ENCODE results near the gene PNISR.
A peak's percentile ranks its signal among the peaks of the same experiment; 100 is the strongest.

The PNISR gene

DNA sequence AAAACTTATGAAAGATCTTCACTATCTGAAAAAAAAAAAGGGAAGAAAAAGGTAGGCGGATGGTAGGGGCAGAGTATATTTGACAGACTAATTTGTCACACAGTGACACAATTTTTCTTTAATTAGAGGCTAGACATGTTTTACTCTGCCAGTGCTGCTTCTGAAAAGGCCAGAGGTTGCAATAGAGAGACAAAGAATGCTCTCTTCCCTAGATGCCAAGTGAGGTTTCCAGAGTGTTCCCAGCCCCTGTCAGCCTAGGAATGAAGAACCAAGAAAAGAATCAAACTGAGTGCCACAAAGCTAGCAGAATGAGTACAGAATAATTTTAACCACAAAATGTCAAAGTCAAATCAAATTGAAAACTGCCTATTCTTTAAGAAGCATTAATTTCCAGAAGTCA, 13.0 kb downstream of the PNISR start:
- DNase-seq (ENCODE audit: low read depth in 2 of 3, low spot score in 1 of 3): no peak

- DNase-seq (ENCODE audit: low read depth in 2 of 3, low spot score in 1 of 3): no peak
Observed at GRCh38 chr6:99409672-99410071, 15.4 kb downstream of the PNISR start.

GRCh38 chr6:99407076-99407475, 18.0 kb downstream of the PNISR start:
- no peak for DNase-seq (ENCODE audit: low read depth in 2 of 3, low spot score in 1 of 3)

- DNase-seq (ENCODE audit: low read depth in 2 of 3, low spot score in 1 of 3): no peak
Observed at GRCh38 chr6:99402448-99402847, 22.7 kb downstream of the PNISR start.

DNA sequence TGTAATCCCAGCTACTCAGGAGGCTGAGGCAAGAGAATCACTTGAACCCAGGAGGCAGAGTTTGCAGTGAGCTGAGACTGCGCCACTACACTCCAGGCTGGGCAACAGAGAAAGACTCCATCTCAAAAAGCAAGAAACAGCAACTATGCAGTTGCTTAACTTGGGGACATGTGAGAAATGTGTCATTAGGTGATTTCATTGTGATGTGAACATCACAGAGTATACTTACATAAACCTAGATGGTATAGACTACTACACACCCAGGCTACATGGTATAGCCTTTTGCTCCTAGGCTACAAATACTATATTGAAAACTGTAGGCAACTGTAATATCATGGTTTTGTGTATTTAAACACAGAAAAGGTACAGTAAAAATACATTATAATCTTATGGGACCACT, 27.8 kb downstream of the PNISR start:
- DNase-seq (ENCODE audit: low read depth in 2 of 3, low spot score in 1 of 3): no peak

- DNase-seq (ENCODE audit: low read depth in 2 of 3, low spot score in 1 of 3): peak; percentile 39 to 60 (median 51)
Observed at GRCh38 chr6:99393698-99394531, 31.2 kb downstream of the PNISR start, which contains the start of gene COQ3. Gene COQ3, minus strand, starts transcription at chr6:99394195. Its CDS starts 16 bp downstream, at chr6:99394179.

GRCh38 chr6:99393366-99393697, 31.8 kb downstream of the PNISR start:
- DNase-seq (ENCODE audit: low read depth in 2 of 3, low spot score in 1 of 3): no peak

DNA sequence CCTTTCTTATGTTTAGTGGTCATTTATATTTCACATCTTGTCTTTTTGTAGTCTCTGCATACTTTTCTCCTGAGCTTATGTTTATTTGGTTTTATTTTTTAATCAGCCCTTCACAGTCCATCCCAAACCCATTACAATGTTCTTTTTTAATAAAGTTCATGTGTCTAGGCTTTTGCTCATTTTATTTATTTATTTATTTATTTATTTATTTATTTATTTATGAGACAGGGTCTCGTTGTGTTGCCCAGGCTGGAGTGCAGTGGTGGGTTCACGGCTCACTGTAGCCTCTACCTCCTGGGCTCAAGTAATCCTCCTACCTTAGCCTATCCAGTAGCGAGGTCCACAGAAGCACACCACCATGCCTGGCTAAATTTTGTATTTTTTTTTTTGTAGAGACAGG, 34.2 kb downstream of the PNISR start:
- no peak for DNase-seq (ENCODE audit: low read depth in 2 of 3, low spot score in 1 of 3)

GRCh38 chr6:99384507-99384906, 40.6 kb downstream of the PNISR start:
- DNase-seq (ENCODE audit: low read depth in 2 of 3, low spot score in 1 of 3): no peak

GRCh38 chr6:99378636-99379035, 46.5 kb downstream of the PNISR start:
- no peak for DNase-seq (ENCODE audit: low read depth in 2 of 3, low spot score in 1 of 3)

DNA sequence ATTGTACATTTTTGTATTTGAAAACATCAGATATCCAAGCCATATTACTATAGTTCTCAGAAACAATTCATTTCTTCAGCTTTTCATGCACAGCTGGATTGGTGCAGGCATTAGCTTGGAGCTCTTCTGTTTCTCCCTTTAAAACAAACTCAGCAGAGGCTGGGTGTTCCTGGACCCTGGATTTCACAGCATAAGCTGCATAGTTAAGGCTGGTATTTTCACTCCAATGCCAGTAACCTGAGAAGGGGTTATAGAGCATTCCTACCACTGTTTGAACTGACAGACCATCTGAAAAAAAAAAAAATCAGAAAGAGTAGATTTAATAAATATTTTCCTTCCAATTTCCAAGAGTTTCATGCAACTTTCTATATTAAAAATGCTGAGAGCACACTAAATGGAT, 55.6 kb downstream of the PNISR start:
- DNase-seq (ENCODE audit: low read depth in 2 of 3, low spot score in 1 of 3): no peak

GRCh38 chr6:99366852-99367251, 58.3 kb downstream of the PNISR start:
- DNase-seq (ENCODE audit: low read depth in 2 of 3, low spot score in 1 of 3): no peak

GRCh38 chr6:99364026-99364425, 61.1 kb downstream of the PNISR start:
- no peak for DNase-seq (ENCODE audit: low read depth in 2 of 3, low spot score in 1 of 3)

- DNase-seq (ENCODE audit: low read depth in 2 of 3, low spot score in 1 of 3): no peak
Observed at GRCh38 chr6:99362678-99363268, 62.3 kb downstream of the PNISR start.

- DNase-seq (ENCODE audit: low read depth in 2 of 3, low spot score in 1 of 3): no peak
Observed at GRCh38 chr6:99359800-99360199, 65.3 kb downstream of the PNISR start.

DNA sequence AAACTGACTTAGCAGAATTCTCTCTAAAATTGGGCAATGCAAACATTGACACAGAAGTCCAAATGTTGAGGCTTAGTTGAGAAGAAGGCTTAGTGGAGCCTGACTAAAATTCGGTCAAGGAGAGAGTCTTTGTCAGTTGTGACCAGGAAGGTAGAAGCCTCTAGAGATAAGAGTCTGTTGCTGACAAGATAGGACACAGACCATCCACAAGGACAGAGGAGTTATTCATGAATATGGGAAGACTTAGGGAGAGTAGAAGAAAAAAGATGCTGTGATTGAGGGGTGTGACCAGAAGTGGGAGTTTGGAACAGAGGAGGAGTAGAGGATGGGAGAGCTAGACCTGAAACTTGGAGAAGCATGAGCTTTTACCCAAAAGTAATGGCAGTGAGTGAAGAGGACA, 68.5 kb downstream of the PNISR start:
- no peak for DNase-seq (ENCODE audit: low read depth in 2 of 3, low spot score in 1 of 3)

DNA sequence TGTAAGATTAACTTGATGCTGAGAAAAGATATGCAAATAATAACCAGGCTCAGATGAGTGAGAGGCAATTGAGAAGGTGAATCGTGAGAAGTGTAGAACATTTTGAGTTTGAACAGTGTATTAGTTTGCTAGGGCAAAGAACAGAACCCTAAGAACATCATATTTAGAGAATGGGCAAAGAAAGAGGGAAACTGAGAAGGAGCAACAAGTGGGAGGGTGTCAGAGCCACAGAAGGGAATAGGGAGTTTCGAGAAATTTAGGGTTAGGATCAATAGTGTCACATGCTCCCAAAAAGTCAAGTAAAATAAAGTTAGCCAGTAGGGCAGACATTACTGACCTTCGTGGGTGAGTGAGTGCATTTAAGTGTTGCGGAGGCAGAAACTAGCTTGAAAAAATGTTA, 70.1 kb downstream of the PNISR start:
- no peak for DNase-seq (ENCODE audit: low read depth in 2 of 3, low spot score in 1 of 3)

GRCh38 chr6:99353126-99353525, 72.0 kb downstream of the PNISR start:
- DNase-seq (ENCODE audit: low read depth in 2 of 3, low spot score in 1 of 3): no peak

DNA sequence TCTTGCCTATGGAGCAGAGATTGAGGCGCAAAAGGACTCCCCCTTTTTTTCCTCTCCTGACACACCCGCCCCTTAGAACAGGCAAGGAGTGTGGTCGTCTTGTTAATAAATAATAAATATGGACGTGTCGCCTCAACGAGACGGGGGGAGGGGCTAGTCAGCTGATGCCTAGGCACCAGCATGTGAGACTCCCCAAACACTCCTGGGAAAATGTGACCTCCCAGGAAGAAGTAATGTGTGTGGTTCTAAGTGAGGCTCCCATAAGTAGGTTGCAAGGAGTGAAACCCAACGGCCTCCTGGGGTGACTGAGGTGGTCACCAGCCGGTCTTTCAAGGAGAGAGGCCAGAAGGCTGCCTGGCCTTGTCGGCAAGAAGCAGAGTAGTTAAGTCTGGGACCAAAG, 74.5 kb downstream of the PNISR start:
- no peak for DNase-seq (ENCODE audit: low read depth in 2 of 3, low spot score in 1 of 3)

DNA sequence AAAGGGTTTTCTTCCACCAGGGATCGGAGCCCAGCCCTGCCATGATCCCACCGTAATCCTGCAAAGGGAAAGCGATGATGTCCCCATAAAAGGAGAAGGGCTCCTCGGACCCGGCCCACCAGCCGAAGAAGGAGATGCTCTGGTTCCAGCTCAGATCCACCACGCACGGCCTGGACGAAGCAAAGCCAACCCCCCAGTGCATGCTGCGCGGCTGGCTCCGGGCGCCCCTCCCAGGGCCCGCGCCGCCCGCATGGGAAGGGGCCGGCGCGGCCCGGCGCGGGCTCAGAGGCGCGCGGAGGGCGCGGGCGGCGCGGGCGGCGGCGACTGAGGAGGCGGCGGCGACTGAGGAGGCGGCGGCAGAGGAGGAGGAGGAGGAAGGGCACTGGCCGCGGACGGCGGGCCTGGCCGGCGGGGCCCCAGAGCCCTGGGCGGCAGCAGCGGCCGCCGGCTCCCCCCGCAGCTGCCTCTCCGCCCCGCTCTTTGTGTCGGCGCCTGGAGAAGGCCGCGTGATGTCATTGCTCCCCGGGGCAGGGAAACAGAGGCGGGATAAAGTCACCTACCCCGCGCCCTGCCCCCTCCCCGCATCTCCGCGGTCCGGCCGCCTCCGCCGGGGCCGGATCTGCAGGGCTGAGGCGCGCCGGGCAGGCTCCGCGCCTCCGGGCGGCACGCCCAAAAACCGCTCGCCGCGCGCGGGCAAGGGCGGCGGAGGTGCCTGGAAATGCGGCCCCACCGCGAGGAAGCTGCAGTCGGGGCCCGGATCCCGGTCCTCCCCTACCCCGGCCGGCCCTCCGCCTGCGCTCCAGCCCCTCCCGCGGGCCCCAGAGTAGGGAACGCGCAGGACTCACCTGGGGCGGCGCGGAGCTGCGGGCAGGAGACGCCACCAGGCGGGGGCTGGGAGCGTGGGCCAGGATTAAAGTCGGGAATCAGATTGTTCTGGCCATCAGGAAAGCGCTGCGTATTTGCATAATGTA, 75.7 kb downstream of the PNISR start, which contains the start of gene FAXC:
TSS of gene FAXC (minus strand) at position 504 of the 971 bp plus-strand sequence. CDS start at position 202, 302 bp downstream.
- DNase-seq (ENCODE audit: low read depth in 2 of 3, low spot score in 1 of 3): no peak

All from stimulated activated CD4-positive, alpha-beta T cell treated with anti-CD3 and anti-CD28 coated beads, Interleukin-12 subunit alpha, Interleukin-12 subunit beta, amount 100 ng/mL, for 48 hours (primary cell).